ENCODE measurements around the gene STXBP3. TPM values are rescaled to one million over a fixed set of nuclear protein-coding genes. Genes with fewer than 3 reads are reported as not detected.
A peak's percentile ranks its signal among the peaks of the same experiment; 100 is the strongest.

The STXBP3 gene
- total RNA-seq, 1 experiment from 2014 or later: 24.4 TPM

- no peak for TF ChIP-seq EZH2 (IDR thresholded peaks at IDR 0.05; ENCODE audit: borderline replicate concordance, low read depth, low read length, poor library complexity, severe bottlenecking)
- no peak for TF ChIP-seq CTCF (conservative IDR thresholded peaks at IDR 0.05; ENCODE audit: low read depth, low read length)
- intact Hi-C loops (cut with micrococcal nuclease; ENCODE audit: unreplicated experiment): loop anchor here (2.0 kb wide), 2 partner anchors 55 to 151 kb away; partner anchors contain the start of gene PRPF38B
- Histone ChIP-seq H3K27me3 (replicated peaks; ENCODE audit: insufficient read depth, low read depth, low read length, poor library complexity) (no peaks in the 10 kb centered on the region), H3K36me3 (ENCODE audit: insufficient read depth, low read length, poor library complexity, severe bottlenecking) (no peaks in the 10 kb centered on the region), H3K9me3 (ENCODE audit: low read depth, low read length, poor library complexity, severe bottlenecking) (no peaks in the 10 kb centered on the region), H3K27ac (ENCODE audit: low read depth, low read length, poor library complexity, severe bottlenecking) (peak overlapping the region; percentile 89), H3K4me1 (ENCODE audit: insufficient read depth, low read length, poor library complexity, severe bottlenecking) (peaks cover 5% of the 10 kb centered on the region), H3K4me3 (ENCODE audit: low read depth, low read length, poor library complexity, severe bottlenecking) (peak overlapping the region; percentile 86)
- CTCF ChIA-PET: no interaction called here
- peak; percentile 81 for DNase-seq (ENCODE audit: low spot score)
- BruUV-seq (replicated peaks): TSS peak; percentile 72
- POLR2A ChIA-PET (ENCODE audit: low non-redundant PET): no interaction called here
Observed at GRCh38 chr1:108747171-108747850, 837 bp downstream of the STXBP3 start.

GRCh38 chr1:108747898-108748297 lies 1.4 kb downstream of the STXBP3 start:
- ChIA-PET POLR2A (ENCODE audit: low non-redundant PET) (no interaction called here), CTCF (no interaction called here)
- peaks cover 5% of the 10 kb centered on the region for H3K4me1 ChIP-seq (ENCODE audit: insufficient read depth, low read length, poor library complexity, severe bottlenecking)
- BruUV-seq (replicated peaks): no TSS peak
- peak overlapping the region; percentile 86 for H3K4me3 ChIP-seq (ENCODE audit: low read depth, low read length, poor library complexity, severe bottlenecking)
- H3K36me3 ChIP-seq (ENCODE audit: insufficient read depth, low read length, poor library complexity, severe bottlenecking): peaks cover 4% of the 10 kb centered on the region
- no peak overlapping the region for H3K27ac ChIP-seq (ENCODE audit: low read depth, low read length, poor library complexity, severe bottlenecking)
- TF ChIP-seq EZH2 (IDR thresholded peaks at IDR 0.05; ENCODE audit: borderline replicate concordance, low read depth, low read length, poor library complexity, severe bottlenecking) (no peak), CTCF (conservative IDR thresholded peaks at IDR 0.05; ENCODE audit: low read depth, low read length) (no peak)
- intact Hi-C loops (cut with micrococcal nuclease; ENCODE audit: unreplicated experiment): loop anchor here (2.0 kb wide), 2 partner anchors 55 to 151 kb away; partner anchors contain the start of gene PRPF38B
- H3K9me3 ChIP-seq (ENCODE audit: low read depth, low read length, poor library complexity, severe bottlenecking): no peaks in the 10 kb centered on the region
- no peaks in the 10 kb centered on the region for H3K27me3 ChIP-seq (replicated peaks; ENCODE audit: insufficient read depth, low read depth, low read length, poor library complexity)
- no peak for DNase-seq (ENCODE audit: low spot score)

- no peaks in the 10 kb centered on the region for H3K27me3 ChIP-seq (replicated peaks; ENCODE audit: insufficient read depth, low read depth, low read length, poor library complexity)
- DNase-seq (ENCODE audit: low spot score): no peak
- no peak for TF ChIP-seq EZH2 (IDR thresholded peaks at IDR 0.05; ENCODE audit: borderline replicate concordance, low read depth, low read length, poor library complexity, severe bottlenecking)
- no peak for TF ChIP-seq CTCF (conservative IDR thresholded peaks at IDR 0.05; ENCODE audit: low read depth, low read length)
- BruUV-seq (replicated peaks): no TSS peak
- CTCF ChIA-PET: no interaction called here
- H3K27ac ChIP-seq (ENCODE audit: low read depth, low read length, poor library complexity, severe bottlenecking): no peak overlapping the region
- intact Hi-C loops (cut with micrococcal nuclease; ENCODE audit: unreplicated experiment): no loop called here
- peaks cover 6% of the 10 kb centered on the region for H3K36me3 ChIP-seq (ENCODE audit: insufficient read depth, low read length, poor library complexity, severe bottlenecking)
- POLR2A ChIA-PET (ENCODE audit: low non-redundant PET): no interaction called here
- peaks cover 5% of the 10 kb centered on the region for H3K4me1 ChIP-seq (ENCODE audit: insufficient read depth, low read length, poor library complexity, severe bottlenecking)
- H3K4me3 ChIP-seq (ENCODE audit: low read depth, low read length, poor library complexity, severe bottlenecking): no peak overlapping the region
- no peaks in the 10 kb centered on the region for H3K9me3 ChIP-seq (ENCODE audit: low read depth, low read length, poor library complexity, severe bottlenecking)
Observed at GRCh38 chr1:108749081-108749480, 2.6 kb downstream of the STXBP3 start.

Measured in A673 (cell line).